ENCODE data around the gene ADAM12. TPM values are rescaled to one million over a fixed set of nuclear protein-coding genes. Genes with fewer than 3 reads are reported as not detected.
A peak's percentile ranks its signal among the peaks of the same experiment; 100 is the strongest.

The ADAM12 gene
- total RNA-seq, 1 experiment from 2014 or later, result 0.24 TPM

GRCh38 chr10:126155528-126155927 lies 232.7 kb downstream of the ADAM12 start:
- DNase-seq, result no peak
- H3K27me3 Mint-ChIP-seq (ENCODE audit: low read depth), result peaks cover 7% of the 10 kb centered on the region
- Histone ChIP-seq H4K8ac (replicated peaks; ENCODE audit: insufficient read length, low read depth, low read length) (no peak overlapping the region), H3K79me1 (ENCODE audit: insufficient read depth, low read depth, low read length, poor library complexity, severe bottlenecking) (no peaks in the 10 kb centered on the region), H4K20me1 (ENCODE audit: control insufficient read depth, insufficient read depth, insufficient read length) (no peaks in the 10 kb centered on the region), H3K56ac (ENCODE audit: insufficient read length, low read depth, low read length) (no peak overlapping the region), H2BK20ac (ENCODE audit: low read depth, low read length, poor library complexity, severe bottlenecking) (no peak overlapping the region), H3K23me2 (ENCODE audit: insufficient read length, low read depth, low read length, poor library complexity, severe bottlenecking) (no peaks in the 10 kb centered on the region), H3K27ac (ENCODE audit: insufficient read length, low read depth, low read length) (no peak overlapping the region), H4K91ac (ENCODE audit: insufficient read length, low read depth, low read length) (no peak overlapping the region), H2AK5ac (ENCODE audit: insufficient read length, low read length) (no peak overlapping the region), H3K79me2 (ENCODE audit: insufficient read depth, low read length) (no peaks in the 10 kb centered on the region), H3K18ac (ENCODE audit: insufficient read length, low read depth, low read length) (no peak overlapping the region), H3K14ac (ENCODE audit: insufficient read depth, low read length) (no peak overlapping the region), H3K9ac (ENCODE audit: extremely low read depth, insufficient read length, low read length) (no peak overlapping the region), H3K27me3 (ENCODE audit: insufficient read depth, low read length) (no peaks in the 10 kb centered on the region), H4K5ac (ENCODE audit: insufficient read length, low read depth, low read length) (no peak overlapping the region), H3K9me3 (ENCODE audit: control insufficient read depth, low read depth, low read length) (no peaks in the 10 kb centered on the region), H3K4me2 (ENCODE audit: insufficient read depth, insufficient read length, low read length) (no peak overlapping the region), H3K4ac (ENCODE audit: low read depth, low read length) (no peak overlapping the region), H2BK15ac (ENCODE audit: low read depth, low read length) (no peak overlapping the region), H2AFZ (ENCODE audit: low read length) (no peak overlapping the region), H2BK12ac (ENCODE audit: insufficient read length, low read depth, low read length) (no peak overlapping the region), H2BK120ac (ENCODE audit: low read depth, low read length, poor library complexity, severe bottlenecking) (no peak overlapping the region), H3K4me1 (ENCODE audit: insufficient read depth, low read length) (peaks cover 17% of the 10 kb centered on the region; the same call in 1 of the 2 replicates), H3T11ph (ENCODE audit: low read length) (no peak overlapping the region), H3K23ac (ENCODE audit: insufficient read length, low read depth, low read length) (no peak overlapping the region), H2BK5ac (ENCODE audit: insufficient read length, low read length) (no peak overlapping the region)
- WGBS (ENCODE audit: extremely low coverage, insufficient read length, low lambda C conversion rate), result no CpG with 5 or more reads among the region's 3 CpGs
- H3K9me3 Mint-ChIP-seq, result peaks cover 8% of the 10 kb centered on the region in 2 experiments
- TF ChIP-seq CTCF (conservative IDR thresholded peaks at IDR 0.05), result no peak
- H3K36me3 Mint-ChIP-seq (ENCODE audit: insufficient read depth in 1 of 3, low read depth in 3 of 3), result peaks cover 3 to 12% (median 4%) of the 10 kb centered on the region in 3 experiments; a peak in 5 of 7 replicates
- H3K27ac Mint-ChIP-seq, result peak overlapping the region; percentile 8 to 88 (median 63); a peak in 5 of 7 replicates
- H3K4me1 Mint-ChIP-seq, result peaks cover 63 to 67% of the 10 kb centered on the region in 2 experiments
- H3K4me3 Mint-ChIP-seq, result no peak overlapping the region; a peak in 1 of 5 replicates

All from H9 (cell line).